GM18873 (cell line): ENCODE results near the gene LEMD2.

ENCODE experiments used
- ATAC-seq: cut with Tn5 transposase; IDR thresholded peaks from one replicate; pipeline ENCODE4 v1.9.1; 2021; ENCODE audit warnings: mild to moderate bottlenecking, moderate library complexity, moderate number of reproducible peaks; ENCODE audit not compliant: unreplicated experiment, low FRiP score

Gene LEMD2

GRCh38 chr6:33820243-33820642, 31.3 kb upstream of the LEMD2 start:
- ATAC-seq = no peak

- ATAC-seq = no peak
Observed at GRCh38 chr6:33819021-33819420, 30.1 kb upstream of the LEMD2 start.

- ATAC-seq = no peak
Observed at GRCh38 chr6:33818293-33818692, 29.4 kb upstream of the LEMD2 start.

GRCh38 chr6:33817489-33817888, 28.6 kb upstream of the LEMD2 start:
- no peak for ATAC-seq

GRCh38 chr6:33816911-33817310, 28.0 kb upstream of the LEMD2 start:
- no peak for ATAC-seq

GRCh38 chr6:33815854-33816253, 26.9 kb upstream of the LEMD2 start:
- ATAC-seq = no peak

- no peak for ATAC-seq
Observed at GRCh38 chr6:33813990-33814985, 25.4 kb upstream of the LEMD2 start.

- ATAC-seq = no peak
Observed at GRCh38 chr6:33813246-33813904, 24.4 kb upstream of the LEMD2 start.

- ATAC-seq = no peak
Observed at GRCh38 chr6:33812669-33813068, 23.7 kb upstream of the LEMD2 start.

- ATAC-seq = no peak
Observed at GRCh38 chr6:33809594-33809993, 20.7 kb upstream of the LEMD2 start.

GRCh38 chr6:33808641-33809180, 19.8 kb upstream of the LEMD2 start:
- no peak for ATAC-seq

- ATAC-seq = no peak
Observed at GRCh38 chr6:33807606-33808005, 18.7 kb upstream of the LEMD2 start.

- ATAC-seq = no peak
Observed at GRCh38 chr6:33806841-33807240, 17.9 kb upstream of the LEMD2 start.

- ATAC-seq = no peak
Observed at GRCh38 chr6:33803571-33804053, 14.7 kb upstream of the LEMD2 start, which contains the start of gene MLN. Gene MLN, minus strand, starts transcription at chr6:33804003. Its CDS starts 2,840 bp downstream, at chr6:33801163.

- ATAC-seq = no peak
Observed at GRCh38 chr6:33802186-33802958, 13.4 kb upstream of the LEMD2 start.

- no peak for ATAC-seq
Observed at GRCh38 chr6:33801611-33802010, 12.7 kb upstream of the LEMD2 start.

GRCh38 chr6:33800248-33800969, 11.5 kb upstream of the LEMD2 start:
- ATAC-seq = no peak

GRCh38 chr6:33799454-33800113, 10.7 kb upstream of the LEMD2 start:
- no peak for ATAC-seq

GRCh38 chr6:33798343-33798848, 9.5 kb upstream of the LEMD2 start:
- ATAC-seq = no peak
